Stomach (tissue), 4 donors: ENCODE data around the gene ZFP42.
"Not testable (repeated sequence)": the region's sequence is repeated elsewhere in the genome, so short reads cannot be mapped to it uniquely, and the experiment has no call there.

Experiments used
- CTCF ChIP-seq, 7 experiments: fragments of 450-650 bp in 4 of 7; fragments of 200-600 bp in 3 of 7; sonication (generic) in 3 of 7; IDR thresholded peaks; one replicate each; pipeline ENCODE4 v1.5.1; 2016 to 2019; ENCODE audit warnings: antibody characterized with exemption in 7 of 7, control low read depth in 2 of 7, mild to moderate bottlenecking in 1 of 7
- EP300 ChIP-seq: sonication (generic); formaldehyde crosslinking; IDR thresholded peaks from one replicate; pipeline ENCODE4 v1.6.1; 2017; ENCODE audit warnings: antibody characterized with exemption
- POLR2A ChIP-seq, 4 donors: fragments of 450-650 bp; IDR thresholded peaks; one replicate each; pipeline ENCODE4 v1.6.1; 2016; ENCODE audit warnings: antibody characterized with exemption in 4 of 4, control low read depth in 2 of 4, mild to moderate bottlenecking in 1 of 4, moderate library complexity in 1 of 4
- POLR2AphosphoS5 ChIP-seq, 3 donors: sonication (generic); formaldehyde crosslinking; IDR thresholded peaks; one replicate each; pipeline ENCODE4 v1.6.1; 2016; ENCODE audit warnings: antibody characterized with exemption in 3 of 3

- TF ChIP-seq POLR2A (IDR thresholded peaks at IDR 0.05); CTCF (IDR thresholded peaks at IDR 0.05); EP300; POLR2AphosphoS5 (IDR thresholded peaks at IDR 0.05): not testable (repeated sequence)
These were observed 49.9 kb downstream of the ZFP42 start for GRCh38 chr4:188045461-188045860.
